ENCODE data around the gene ACSF2.

Gene ACSF2

GRCh38 chr17:50480854-50481490 is 55.0 kb downstream of the ACSF2 start:
- TF ChIP-seq TCF12 (IDR thresholded peaks at IDR 0.05; ENCODE audit: low read depth) = no peak
- TF ChIP-seq RAD21 (IDR thresholded peaks at IDR 0.05; ENCODE audit: low read depth) = no peak

- TF ChIP-seq CREB1 (IDR thresholded peaks at IDR 0.05; ENCODE audit: low read depth) = no peak
- TF ChIP-seq REST (IDR thresholded peaks at IDR 0.05; ENCODE audit: low read depth) = no peak
- TF ChIP-seq RAD21 (IDR thresholded peaks at IDR 0.05; ENCODE audit: low read depth) = no peak
- no peak for TF ChIP-seq NFIC (IDR thresholded peaks at IDR 0.05)
- TF ChIP-seq EP300 (IDR thresholded peaks at IDR 0.05; ENCODE audit: borderline replicate concordance) = no peak
- TF ChIP-seq YY1 (IDR thresholded peaks at IDR 0.05; ENCODE audit: low read depth) = no peak
- TF ChIP-seq MAX (IDR thresholded peaks at IDR 0.05) = no peak
- TF ChIP-seq CEBPB (IDR thresholded peaks at IDR 0.05) = no peak
- no peak for TF ChIP-seq TEAD4 (IDR thresholded peaks at IDR 0.05)
- TF ChIP-seq EGR1 (IDR thresholded peaks at IDR 0.05) = no peak
- no peak for TF ChIP-seq USF1 (IDR thresholded peaks at IDR 0.05)
- no peak for TF ChIP-seq TCF12 (IDR thresholded peaks at IDR 0.05; ENCODE audit: low read depth)
- TF ChIP-seq FOXM1 (IDR thresholded peaks at IDR 0.05; ENCODE audit: borderline replicate concordance, low read depth) = no peak
- no peak for TF ChIP-seq TAF1 (IDR thresholded peaks at IDR 0.05; ENCODE audit: low read depth)
- TF ChIP-seq ZBTB7A (IDR thresholded peaks at IDR 0.05; ENCODE audit: low read depth) = no peak
Measured at GRCh38 chr17:50481648-50482047, 55.6 kb downstream of the ACSF2 start.

GRCh38 chr17:50482110-50482509 is 56.1 kb downstream of the ACSF2 start:
- TF ChIP-seq EP300 (IDR thresholded peaks at IDR 0.05; ENCODE audit: borderline replicate concordance) (no peak), EGR1 (IDR thresholded peaks at IDR 0.05) (no peak), CREB1 (IDR thresholded peaks at IDR 0.05; ENCODE audit: low read depth) (no peak), REST (IDR thresholded peaks at IDR 0.05; ENCODE audit: low read depth) (no peak), MAX (IDR thresholded peaks at IDR 0.05) (no peak), NFIC (IDR thresholded peaks at IDR 0.05) (no peak), TCF12 (IDR thresholded peaks at IDR 0.05; ENCODE audit: low read depth) (no peak), TEAD4 (IDR thresholded peaks at IDR 0.05) (no peak)

GRCh38 chr17:50482516-50482915 is 56.5 kb downstream of the ACSF2 start:
- TF ChIP-seq EGR1 (IDR thresholded peaks at IDR 0.05) (no peak), YY1 (IDR thresholded peaks at IDR 0.05; ENCODE audit: low read depth) (no peak), ZBTB7A (IDR thresholded peaks at IDR 0.05; ENCODE audit: low read depth) (no peak), MAX (IDR thresholded peaks at IDR 0.05) (peak; percentile 41; the same call in 1 of the 2 replicates), RAD21 (IDR thresholded peaks at IDR 0.05; ENCODE audit: low read depth) (peak; percentile 96), NFIC (IDR thresholded peaks at IDR 0.05) (peak; percentile 80)

- TF ChIP-seq YY1 (IDR thresholded peaks at IDR 0.05; ENCODE audit: low read depth) = no peak
Measured at GRCh38 chr17:50483266-50483665, 57.2 kb downstream of the ACSF2 start.

GRCh38 chr17:50484386-50485155 is 58.6 kb downstream of the ACSF2 start:
- TF ChIP-seq RAD21 (IDR thresholded peaks at IDR 0.05; ENCODE audit: low read depth) (no peak), TCF12 (IDR thresholded peaks at IDR 0.05; ENCODE audit: low read depth) (no peak), EGR1 (IDR thresholded peaks at IDR 0.05) (no peak), TEAD4 (IDR thresholded peaks at IDR 0.05) (no peak), NFIC (IDR thresholded peaks at IDR 0.05) (no peak), YY1 (IDR thresholded peaks at IDR 0.05; ENCODE audit: low read depth) (no peak), REST (IDR thresholded peaks at IDR 0.05; ENCODE audit: low read depth) (no peak), CEBPB (IDR thresholded peaks at IDR 0.05) (no peak), TAF1 (IDR thresholded peaks at IDR 0.05; ENCODE audit: low read depth) (no peak), ZBTB7A (IDR thresholded peaks at IDR 0.05; ENCODE audit: low read depth) (no peak), FOXM1 (IDR thresholded peaks at IDR 0.05; ENCODE audit: borderline replicate concordance, low read depth) (no peak), EP300 (IDR thresholded peaks at IDR 0.05; ENCODE audit: borderline replicate concordance) (no peak), MAX (IDR thresholded peaks at IDR 0.05) (no peak)
